ENCODE results near the gene PCDHGA10.
"Not testable (repeated sequence)": the region's sequence is repeated elsewhere in the genome, so short reads cannot be mapped to it uniquely, and the experiment has no call there.

The PCDHGA10 gene

GRCh38 chr5:141412854-141413539, at the start of gene PCDHGA10:
PCDHGA10 (plus strand) TSS chr5:141412987; CDS start chr5:141413176, 189 bp downstream.
- DNase-seq (ENCODE audit: low spot score): peak; percentile 58

GRCh38 chr5:141363952-141364660, 48.7 kb upstream of the PCDHGA10 start, which contains the start of gene PCDHGA5:
PCDHGA5 (plus strand) TSS chr5:141364162; CDS start chr5:141364331, 169 bp downstream.
- DNase-seq (ENCODE audit: low spot score): peak; percentile 17

GRCh38 chr5:141366016-141366896, 46.5 kb upstream of the PCDHGA10 start:
- DNase-seq (ENCODE audit: low spot score): no peak

GRCh38 chr5:141369994-141370848, 42.6 kb upstream of the PCDHGA10 start, which contains the start of gene PCDHGB3:
PCDHGB3 (plus strand) TSS chr5:141370242; CDS start chr5:141370395, 153 bp downstream.
- peak; percentile 66 for DNase-seq (ENCODE audit: low spot score)

- DNase-seq (ENCODE audit: low spot score): no peak
Measured at GRCh38 chr5:141371572-141372475, 41.0 kb upstream of the PCDHGA10 start.

- DNase-seq (ENCODE audit: low spot score): peak; percentile 39
Measured at GRCh38 chr5:141373673-141374317, 39.0 kb upstream of the PCDHGA10 start, which contains the start of gene PCDHGA6. PCDHGA6 (plus strand) TSS chr5:141373891; CDS start chr5:141374084, 193 bp downstream.

- DNase-seq (ENCODE audit: low spot score): no peak
Measured at GRCh38 chr5:141374627-141375026, 38.2 kb upstream of the PCDHGA10 start.

GRCh38 chr5:141375444-141376155, 37.2 kb upstream of the PCDHGA10 start:
- DNase-seq (ENCODE audit: low spot score): not testable (repeated sequence)

- peak; percentile 33 for DNase-seq (ENCODE audit: low spot score)
Measured at GRCh38 chr5:141382469-141383294, 30.1 kb upstream of the PCDHGA10 start, which contains the start of gene PCDHGA7. PCDHGA7 (plus strand) TSS chr5:141382742; CDS start chr5:141382900, 158 bp downstream.

GRCh38 chr5:141383345-141383744, 29.4 kb upstream of the PCDHGA10 start:
- DNase-seq (ENCODE audit: low spot score): no peak

- DNase-seq (ENCODE audit: low spot score): no peak
Measured at GRCh38 chr5:141384471-141385267, 28.1 kb upstream of the PCDHGA10 start.

- DNase-seq (ENCODE audit: low spot score): peak; percentile 56
Measured at GRCh38 chr5:141387557-141388311, 25.1 kb upstream of the PCDHGA10 start, which contains the start of gene PCDHGB4. PCDHGB4 (plus strand) TSS chr5:141387698; CDS start chr5:141387885, 187 bp downstream.

GRCh38 chr5:141388661-141389060, 24.1 kb upstream of the PCDHGA10 start:
- DNase-seq (ENCODE audit: low spot score): no peak

GRCh38 chr5:141389153-141390042, 23.4 kb upstream of the PCDHGA10 start:
- DNase-seq (ENCODE audit: low spot score): no peak

All from kidney tubule cell (primary cell).